Left lung (tissue), 10 donors: ENCODE measurements around the gene RNF213. TPM values are rescaled to one million over a fixed set of nuclear protein-coding genes. Genes with fewer than 3 reads are reported as not detected.

Experiments used
- ATAC-seq: fragments of 200-7000 bp; cut with Tn5 transposase; one replicate; pipeline ENCODE4 v1.9.1; 2020; ENCODE audit warnings: moderate library complexity
- DNase-seq, 4 donors: peaks; one replicate each; pipeline ENCODE4 v3.0.0-alpha.2; 2013 to 2020
- H3K27ac ChIP-seq, 2 donors: fragments of 200-600 bp; sonication (generic) in 1 of 2; one replicate each; pipeline versions ENCODE4 v1.5.0 to v1.8.0; 2020 to 2021
- H3K27me3 ChIP-seq, 2 donors: fragments of 200-600 bp; sonication (generic) in 1 of 2; one replicate each; pipeline versions ENCODE4 v1.5.0 to v1.8.0; 2020 to 2021
- H3K36me3 ChIP-seq, 2 donors: fragments of 200-600 bp; sonication (generic) in 1 of 2; one replicate each; pipeline versions ENCODE4 v1.5.0 to v1.8.0; 2020 to 2021
- H3K4me1 ChIP-seq, 2 donors: fragments of 200-600 bp; one replicate each; pipeline ENCODE4 v1.8.0; 2021
- H3K4me3 ChIP-seq, 2 donors: fragments of 200-600 bp; sonication (generic) in 1 of 2; one replicate each; pipeline versions ENCODE4 v1.5.0 to v1.8.0; 2020 to 2021; ENCODE audit warnings: mild to moderate bottlenecking in 1 of 2
- H3K9me3 ChIP-seq, 2 donors: fragments of 200-600 bp; sonication (generic) in 1 of 2; one replicate each; pipeline versions ENCODE4 v1.5.0 to v1.8.0; 2020 to 2021
- CTCF ChIP-seq, 2 donors: fragments of 200-600 bp; sonication (generic) in 1 of 2; IDR thresholded peaks; one replicate each; pipeline versions ENCODE4 v1.5.0 to v1.8.0; 2021; ENCODE audit warnings: antibody characterized with exemption in 2 of 2
- intact Hi-C, 2 donors: fragments of 100-400 bp; cut with DNase I; formaldehyde crosslinking; loops; one replicate each; pipeline versions ENCODE4 v1.11.2 to v1.14.2; 2022
- polyA plus RNA-seq, 6 donors: library from polyadenylated mRNA; unstranded; fragments of 120-200 nt; gene quantifications; one replicate each; pipeline ENCODE4 v1.2.1, GENCODE V29; 2013; ENCODE audit not compliant: insufficient read length in 6 of 6
- total RNA-seq, 2 donors: library from RNA; stranded (reverse); fragmentation: NEBNext Ultra II Directional; extraction: Animal tissue kit (Norgen Biotek cat#: 25700); gene quantifications; one replicate each; pipeline ENCODE4 v1.2.1, GENCODE V29; 2021
- donor health status: DM: no; HTN: yes; CAD: no.
- donor health status: DM: no; HTN: no; CAD: no.

Gene RNF213
- total and polyA plus RNA-seq, 8 donors: 89.0 to 264 (median 103) TPM

- intact Hi-C loops: loop anchor here in 1 of 2 donors (10.0 kb wide), 1 partner anchor 153 kb away; no protein-coding TSS in a partner anchor
- Histone ChIP-seq H3K36me3 (peaks cover 0 to 20% of the 10 kb centered on the region in 2 donors), H3K27ac (no peak overlapping the region), H3K9me3 (no peaks in the 10 kb centered on the region), H3K27me3 (no peaks in the 10 kb centered on the region), H3K4me3 (no peak overlapping the region), H3K4me1 (peaks cover 0 to 16% of the 10 kb centered on the region in 2 donors)
- no peak for TF ChIP-seq CTCF (IDR thresholded peaks at IDR 0.05)
- ATAC-seq (no peak), DNase-seq (peak in 1 of 4 donors; percentile 82)
Measured at GRCh38 chr17:80421381-80422090, 160.9 kb downstream of the RNF213 start.

GRCh38 chr17:80422276-80422675 is 161.6 kb downstream of the RNF213 start:
- ATAC-seq (no peak), DNase-seq (peak in 1 of 4 donors; percentile 64)
- intact Hi-C loops: loop anchor here in 1 of 2 donors (10.0 kb wide), 1 partner anchor 153 kb away; no protein-coding TSS in a partner anchor
- H3K27me3 ChIP-seq: no peaks in the 10 kb centered on the region
- H3K4me1 ChIP-seq: peaks cover 0 to 19% of the 10 kb centered on the region in 2 donors
- peaks cover 0 to 20% of the 10 kb centered on the region in 2 donors for H3K36me3 ChIP-seq
- TF ChIP-seq CTCF (IDR thresholded peaks at IDR 0.05): no peak
- H3K9me3 ChIP-seq: no peaks in the 10 kb centered on the region
- H3K27ac ChIP-seq: no peak overlapping the region
- H3K4me3 ChIP-seq: no peak overlapping the region

- Histone ChIP-seq H3K4me3 (no peak overlapping the region), H3K36me3 (peaks cover 0 to 13% of the 10 kb centered on the region in 2 donors), H3K9me3 (no peaks in the 10 kb centered on the region), H3K27ac (no peak overlapping the region), H3K4me1 (peaks cover 0 to 19% of the 10 kb centered on the region in 2 donors), H3K27me3 (no peaks in the 10 kb centered on the region)
- no peak for TF ChIP-seq CTCF (IDR thresholded peaks at IDR 0.05)
- ATAC-seq (no peak), DNase-seq (peak in 1 of 4 donors; percentile 76)
- intact Hi-C loops: loop anchor here in 1 of 2 donors (10.0 kb wide), 1 partner anchor 152 kb away; no protein-coding TSS in a partner anchor
Measured at GRCh38 chr17:80422981-80423380, 162.3 kb downstream of the RNF213 start.

GRCh38 chr17:80423536-80424225 is 163.0 kb downstream of the RNF213 start:
- Histone ChIP-seq H3K4me3 (no peak overlapping the region), H3K36me3 (peaks cover 0 to 9% of the 10 kb centered on the region in 2 donors), H3K9me3 (no peaks in the 10 kb centered on the region), H3K27me3 (no peaks in the 10 kb centered on the region), H3K4me1 (peaks cover 0 to 13% of the 10 kb centered on the region in 2 donors), H3K27ac (no peak overlapping the region)
- no peak for ATAC-seq
- peak in 1 of 4 donors; percentile 53 for DNase-seq
- intact Hi-C loops: loop anchor here in 1 of 2 donors (10.0 kb wide), 1 partner anchor 151 kb away; no protein-coding TSS in a partner anchor
- TF ChIP-seq CTCF (IDR thresholded peaks at IDR 0.05): no peak

DNA sequence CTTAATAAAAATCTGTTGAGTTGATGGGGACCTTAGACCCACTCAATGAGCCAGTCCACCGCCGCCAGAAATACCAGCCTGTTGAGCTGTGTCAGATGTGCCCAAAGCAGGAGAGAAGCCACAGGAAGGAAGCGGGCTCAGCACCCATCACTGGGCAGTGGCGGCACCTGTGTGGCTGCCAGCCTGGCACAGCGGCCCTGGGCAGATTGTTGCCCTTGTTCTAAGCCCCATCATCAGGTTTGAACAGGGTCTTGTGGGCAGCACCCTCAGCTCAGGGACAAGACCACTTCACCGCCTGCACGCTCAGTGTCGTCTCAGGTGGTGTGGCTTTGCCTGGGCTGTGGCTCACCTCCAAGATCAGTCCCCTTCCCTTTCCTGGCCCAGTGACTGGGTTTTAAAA is 163.6 kb downstream of the RNF213 start:
- no peaks in the 10 kb centered on the region for H3K27me3 ChIP-seq
- H3K27ac ChIP-seq: no peak overlapping the region
- H3K36me3 ChIP-seq: peaks cover 0 to 6% of the 10 kb centered on the region in 2 donors
- no peaks in the 10 kb centered on the region for H3K9me3 ChIP-seq
- DNase-seq (peak in 1 of 4 donors; percentile 52), ATAC-seq (no peak)
- H3K4me3 ChIP-seq: no peak overlapping the region
- H3K4me1 ChIP-seq: peaks cover 0 to 12% of the 10 kb centered on the region in 2 donors
- intact Hi-C loops: loop anchor here in 1 of 2 donors (10.0 kb wide), 1 partner anchor 151 kb away; no protein-coding TSS in a partner anchor
- no peak for TF ChIP-seq CTCF (IDR thresholded peaks at IDR 0.05)
